SK-N-SH (cell line): ENCODE data around the gene EIF2S1. TPM values are rescaled to one million over a fixed set of nuclear protein-coding genes. Genes with fewer than 3 reads are reported as not detected.
"Not testable (repeated sequence)": the region's sequence is repeated elsewhere in the genome, so short reads cannot be mapped to it uniquely, and the experiment has no call there.

ENCODE experiments used
- CTCF ChIA-PET: fragments of 300-600, 350-600 bp; formaldehyde crosslinking; extraction: SDS; loops from one replicate; lab custom pipeline; 2021; lab: Yijun Ruan, JAX
- POLR2A ChIA-PET: fragments of 350-600 bp; sonication (Branson Sonifier 250); formaldehyde crosslinking; extraction: SDS; loops from one replicate; lab custom pipeline; 2020; ENCODE audit warnings: antibody characterized with exemption, inconsistent platforms; lab: Yijun Ruan, JAX
- DNase-seq: peaks from one replicate; pipeline ENCODE4 v3.0.0; 2012
- H2AFZ ChIP-seq: fragments of 200-600 bp; sonication (generic); 2 replicates; pipeline ENCODE4 v1.8.1; 2016; ENCODE audit warnings: antibody characterized with exemption, mild to moderate bottlenecking, low read depth
- H3F3A ChIP-seq: fragments of 200-600 bp; sonication (generic); replicated peaks from 2 replicates; pipeline ENCODE3; 2016; ENCODE audit warnings: antibody characterized with exemption, mild to moderate bottlenecking; ENCODE audit not compliant: insufficient read depth
- H3K27ac ChIP-seq, 2 experiments: fragments of 200-500 bp in 1 of 2; fragments of 200-600 bp in 1 of 2; sonication (Bioruptor generic) in 1 of 2; sonication (generic), shearing (Covaris generic) in 1 of 2; 2 replicates each; pipeline versions ENCODE4 v1.5.1 to v1.6.1; 2014 to 2016; ENCODE audit warnings: low read depth in 2 of 2, inconsistent platforms in 1 of 2, low read length in 1 of 2, mild to moderate bottlenecking in 1 of 2, mixed read lengths in 1 of 2
- H3K27me3 ChIP-seq: fragments of 200-600 bp; sonication (generic), shearing (Covaris generic); 2 replicates; pipeline ENCODE4 v1.6.1; 2016; ENCODE audit warnings: mixed run types; ENCODE audit not compliant: insufficient read depth
- H3K36me3 ChIP-seq, 2 experiments: fragments of 200-500 bp in 1 of 2; fragments of 200-600 bp in 1 of 2; sonication (Bioruptor generic) in 1 of 2; sonication (generic) in 1 of 2; replicated peaks in 1 of 2; 2 replicates each; pipeline versions ENCODE3 to v1.5.1; 2014 to 2016; ENCODE audit warnings: low read length in 1 of 2, mild to moderate bottlenecking in 1 of 2; ENCODE audit not compliant: insufficient read depth in 2 of 2, control insufficient read depth in 1 of 2
- H3K4me1 ChIP-seq, 2 experiments: fragments of 200-500 bp in 1 of 2; fragments of 200-600 bp in 1 of 2; sonication (Bioruptor generic) in 1 of 2; sonication (generic), shearing (Covaris generic) in 1 of 2; 2 replicates each; pipeline versions ENCODE4 v1.5.1 to v1.6.1; 2014 to 2016; ENCODE audit warnings: low read depth in 1 of 2, low read length in 1 of 2, mixed run types in 1 of 2; ENCODE audit not compliant: insufficient read depth in 2 of 2, control insufficient read depth in 1 of 2
- H3K4me2 ChIP-seq: fragments of 200-600 bp; sonication (generic), shearing (Covaris generic); 2 replicates; pipeline ENCODE4 v1.6.1; 2017; ENCODE audit warnings: mixed run types
- H3K4me3 ChIP-seq, 2 experiments: fragments of 200-500 bp in 1 of 2; fragments of 200-600 bp in 1 of 2; sonication (Bioruptor generic) in 1 of 2; sonication (generic), shearing (Covaris generic) in 1 of 2; 2 replicates each; pipeline versions ENCODE4 v1.5.1 to v1.8.1; 2014 to 2016; ENCODE audit warnings: low read depth in 2 of 2, inconsistent platforms in 1 of 2, low read length in 1 of 2, mild to moderate bottlenecking in 1 of 2, mixed read lengths in 1 of 2, moderate library complexity in 1 of 2
- H3K79me2 ChIP-seq: fragments of 200-600 bp; sonication (generic); 2 replicates; pipeline ENCODE4 v1.8.1; 2017; ENCODE audit warnings: mild to moderate bottlenecking; ENCODE audit not compliant: insufficient read depth
- H3K9ac ChIP-seq: fragments of 200-600 bp; sonication (generic); 2 replicates; pipeline ENCODE4 v1.6.1; 2017; ENCODE audit warnings: mixed run types
- H3K9me2 ChIP-seq: fragments of 200-600 bp; sonication (generic); 2 replicates; pipeline ENCODE4 v1.6.1; 2017; ENCODE audit warnings: mixed run types
- H3K9me3 ChIP-seq: fragments of 200-600 bp; sonication (generic); 2 replicates; pipeline ENCODE4 v1.6.1; 2017; ENCODE audit warnings: mixed run types, mild to moderate bottlenecking, moderate library complexity
- H4K20me1 ChIP-seq: fragments of 200-600 bp; sonication (generic); 2 replicates; pipeline ENCODE4 v1.6.1; 2017; ENCODE audit warnings: mild to moderate bottlenecking, mixed run types; ENCODE audit not compliant: insufficient read depth
- CHD2 ChIP-seq: fragments of 150-350 bp; IDR thresholded peaks from 2 replicates; pipeline ENCODE4 v1.6.1; 2018; ENCODE audit warnings: low read length; ENCODE audit not compliant: partially characterized antibody
- CTCF ChIP-seq: fragments of 200-600 bp; sonication (generic); IDR thresholded peaks from 2 replicates; pipeline ENCODE4 v1.6.1; 2017; ENCODE audit warnings: antibody characterized with exemption, mild to moderate bottlenecking, moderate library complexity
- FOSL2 ChIP-seq: IDR thresholded peaks from 2 replicates; pipeline ENCODE4 v1.4.0; 2012; ENCODE audit warnings: low read depth, mild to moderate bottlenecking, moderate library complexity, borderline replicate concordance
- MAX ChIP-seq: IDR thresholded peaks from 2 replicates; pipeline ENCODE4 v1.4.0; 2012; ENCODE audit warnings: low read depth
- MEF2A ChIP-seq: IDR thresholded peaks from 2 replicates; pipeline ENCODE4 v1.4.0; 2012; ENCODE audit warnings: low read depth, borderline replicate concordance
- NFIC ChIP-seq: IDR thresholded peaks from 2 replicates; pipeline ENCODE4 v1.4.0; 2012; ENCODE audit warnings: borderline replicate concordance
- RAD21 ChIP-seq: IDR thresholded peaks from 2 replicates; pipeline ENCODE4 v1.6.1; 2012; ENCODE audit warnings: mild to moderate bottlenecking, low read length
- REST ChIP-seq: IDR thresholded peaks from 2 replicates; pipeline ENCODE4 v1.6.1; 2012; ENCODE audit warnings: mild to moderate bottlenecking, low read depth, low read length, moderate library complexity
- SMC3 ChIP-seq: IDR thresholded peaks from 2 replicates; pipeline ENCODE4 v1.6.1; 2012; ENCODE audit warnings: low read depth, low read length, improper control_type of control experiment
- TCF12 ChIP-seq: IDR thresholded peaks from 2 replicates; pipeline ENCODE4 v1.4.0; 2012
- TEAD4 ChIP-seq: IDR thresholded peaks from 2 replicates; pipeline ENCODE4 v1.4.0; 2012; ENCODE audit warnings: mild to moderate bottlenecking, borderline replicate concordance; ENCODE audit not compliant: insufficient read depth
- YY1 ChIP-seq: IDR thresholded peaks from 2 replicates; pipeline ENCODE4 v1.4.0; 2012; ENCODE audit warnings: low read depth, mild to moderate bottlenecking
- WGBS: methylation state at CpG from one replicate; pipeline ENCODE4 v1.1.6; 2017; ENCODE audit warnings: low lambda C conversion rate; 5-methylcytosine and 5-hydroxymethylcytosine counted together
- polyA plus RNA-seq, 3 experiments: library from polyadenylated mRNA; depleted of rRNA; stranded (reverse); fragments of >200 nt; gene quantifications; 2 replicates each; pipeline ENCODE4 v1.2.3, GENCODE V29; 2012
- TF ChIP-seq, protein P1 (sequence below): IDR thresholded peaks from 2 replicates; pipeline ENCODE4 v1.4.0; 2012; ENCODE audit warnings: low read depth, borderline replicate concordance

Gene EIF2S1
- polyA plus RNA-seq, 1 of the 3 experiments (the other 2 are of a cell fraction), result 57.2 TPM

- TF ChIP-seq, protein P1, sequence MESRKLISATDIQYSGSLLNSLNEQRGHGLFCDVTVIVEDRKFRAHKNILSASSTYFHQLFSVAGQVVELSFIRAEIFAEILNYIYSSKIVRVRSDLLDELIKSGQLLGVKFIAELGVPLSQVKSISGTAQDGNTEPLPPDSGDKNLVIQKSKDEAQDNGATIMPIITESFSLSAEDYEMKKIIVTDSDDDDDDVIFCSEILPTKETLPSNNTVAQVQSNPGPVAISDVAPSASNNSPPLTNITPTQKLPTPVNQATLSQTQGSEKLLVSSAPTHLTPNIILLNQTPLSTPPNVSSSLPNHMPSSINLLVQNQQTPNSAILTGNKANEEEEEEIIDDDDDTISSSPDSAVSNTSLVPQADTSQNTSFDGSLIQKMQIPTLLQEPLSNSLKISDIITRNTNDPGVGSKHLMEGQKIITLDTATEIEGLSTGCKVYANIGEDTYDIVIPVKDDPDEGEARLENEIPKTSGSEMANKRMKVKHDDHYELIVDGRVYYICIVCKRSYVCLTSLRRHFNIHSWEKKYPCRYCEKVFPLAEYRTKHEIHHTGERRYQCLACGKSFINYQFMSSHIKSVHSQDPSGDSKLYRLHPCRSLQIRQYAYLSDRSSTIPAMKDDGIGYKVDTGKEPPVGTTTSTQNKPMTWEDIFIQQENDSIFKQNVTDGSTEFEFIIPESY, result no peak
Observed at GRCh38 chr14:67332468-67332867, 27.7 kb upstream of the EIF2S1 start (continued).

DNA sequence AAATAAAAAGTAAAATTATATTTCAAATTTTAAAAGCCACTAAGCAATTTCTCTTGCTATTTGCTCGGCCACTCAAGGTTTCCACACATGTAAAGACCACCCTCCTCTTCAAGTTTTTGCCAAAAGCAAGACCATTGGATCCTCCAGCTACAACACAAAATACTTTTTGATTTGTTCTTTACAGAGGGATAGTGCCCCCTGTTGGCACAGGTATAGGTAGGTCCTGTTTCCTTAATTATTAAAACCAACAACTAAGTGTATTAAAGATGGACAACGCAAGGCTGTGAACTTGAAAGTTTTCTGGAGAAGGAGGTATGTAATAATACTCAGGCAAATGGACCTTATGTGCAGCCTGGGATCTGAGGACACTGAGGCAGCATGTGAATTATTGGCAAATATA lies 24.3 kb upstream of the EIF2S1 start:
- no peak for TF ChIP-seq REST
- TF ChIP-seq RAD21, result peak; percentile 48
- no peak for TF ChIP-seq YY1
- TF ChIP-seq MEF2A, result no peak
- peak; percentile 60 for TF ChIP-seq CTCF
- TF ChIP-seq MAX, result no peak
- no peak for TF ChIP-seq NFIC
- TF ChIP-seq FOSL2, result no peak
- no peak for TF ChIP-seq CHD2
- TF ChIP-seq TEAD4, result no peak
- TF ChIP-seq SMC3, result no peak
- no peak for TF ChIP-seq TCF12
- no peaks in the 10 kb centered on the region for H4K20me1 ChIP-seq
- no peak overlapping the region for H3K27ac ChIP-seq
- ChIA-PET POLR2A (no interaction called here), CTCF (interaction anchor here (0.7 to 1.6 kb wide), 5 partner anchors 17 to 932 kb away, joined by 3 read pairs; no protein-coding TSS in a partner anchor)
- H3K9me2 ChIP-seq, result no peaks in the 10 kb centered on the region
- no peak overlapping the region for H3K4me3 ChIP-seq
- no peaks in the 10 kb centered on the region for H3K9me3 ChIP-seq
- H3K79me2 ChIP-seq, result no peaks in the 10 kb centered on the region
- no peaks in the 10 kb centered on the region; a peak in 1 of 4 replicates for H3K4me1 ChIP-seq
- H3K4me2 ChIP-seq, result no peak overlapping the region
- H2AFZ ChIP-seq, result no peak overlapping the region
- H3F3A ChIP-seq, result peaks cover 33% of the 10 kb centered on the region
- H3K27me3 ChIP-seq, result no peaks in the 10 kb centered on the region
- WGBS, result 86% methylated on average over 2 of the region's 2 CpGs
- peaks cover 79 to 83% of the 10 kb centered on the region in 2 experiments for H3K36me3 ChIP-seq
- no peak overlapping the region for H3K9ac ChIP-seq
- peak; percentile 27 for DNase-seq

DNA sequence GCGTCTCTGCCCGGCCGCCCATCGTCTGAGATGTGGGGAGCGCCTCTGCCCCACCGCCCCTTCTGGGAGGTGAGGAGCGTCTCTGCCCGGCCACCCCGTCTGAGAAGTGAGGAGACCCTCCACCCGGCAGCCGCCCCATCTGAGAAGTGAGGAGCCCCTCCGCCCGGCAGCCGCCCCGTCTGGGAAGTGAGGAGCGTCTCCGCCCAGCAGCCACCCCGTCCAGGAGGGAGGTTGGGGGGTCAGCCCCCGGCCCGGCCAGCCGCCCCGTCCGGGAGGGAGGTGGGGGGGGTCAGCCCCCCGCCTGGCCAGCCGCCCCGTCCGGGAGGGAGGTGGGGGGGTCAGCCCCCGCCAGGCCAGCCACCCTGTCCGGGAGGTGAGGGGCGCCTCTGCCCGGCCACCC lies 18.9 kb upstream of the EIF2S1 start:
- H3K27ac ChIP-seq, DNase-seq, POLR2A ChIA-PET, H3K4me3 ChIP-seq, H2AFZ ChIP-seq, CTCF ChIA-PET, H3K79me2 ChIP-seq, H4K20me1 ChIP-seq, H3K4me2 ChIP-seq, H3K4me1 ChIP-seq, H3K9me3 ChIP-seq, H3K9ac ChIP-seq, H3K9me2 ChIP-seq, H3K27me3 ChIP-seq: not testable (repeated sequence)
- WGBS, result 99% methylated on average over 11 of the region's 31 CpGs
- Histone ChIP-seq H3K36me3 (peaks cover 58 to 73% of the 10 kb centered on the region in 2 experiments), H3F3A (peaks cover 32% of the 10 kb centered on the region)
